Astrocyte of the cerebellum (primary cell): ENCODE results near the gene GNB1L.

ENCODE experiments used
- DNase-seq: peaks from one replicate; pipeline ENCODE4 v3.0.0-alpha.2; 2011; ENCODE audit warnings: low read depth
- H3K4me3 ChIP-seq: 2 replicates; pipeline ENCODE4 v1.5.1; 2011; ENCODE audit warnings: mild to moderate bottlenecking, low read depth, low read length, moderate library complexity
- CTCF ChIP-seq: IDR thresholded peaks from 2 replicates; pipeline ENCODE4 v1.5.1; 2012; ENCODE audit warnings: low read length, low read depth, moderate library complexity, mild to moderate bottlenecking; ENCODE audit errors: missing control alignments
- in situ Hi-C: cut with HindIII; loops from 2 replicates; pipeline ENCODE4 v1.10.0; 2017; ENCODE audit warnings: low sequenced_read_pairs

The GNB1L gene

GRCh38 chr22:19799322-19800190 lies 55.1 kb downstream of the GNB1L start:
- in situ Hi-C loops: no loop called here
- DNase-seq: peak; percentile 95
- TF ChIP-seq CTCF: peak; percentile 17

GRCh38 chr22:19798891-19799293 lies 55.8 kb downstream of the GNB1L start:
- DNase-seq: no peak
- in situ Hi-C loops: no loop called here
- no peak overlapping the region for H3K4me3 ChIP-seq
- TF ChIP-seq CTCF: no peak

More at GRCh38 chr22:19799322-19800190, 55.1 kb downstream of the GNB1L start:
- no peak overlapping the region for H3K4me3 ChIP-seq

- in situ Hi-C loops: no loop called here
- TF ChIP-seq CTCF: no peak
- no peak overlapping the region for H3K4me3 ChIP-seq
- DNase-seq: no peak
Observed at GRCh38 chr22:19798003-19798665, 56.5 kb downstream of the GNB1L start.

GRCh38 chr22:19797086-19798002 lies 57.3 kb downstream of the GNB1L start:
- in situ Hi-C loops: no loop called here
- no peak for TF ChIP-seq CTCF
- no peak for DNase-seq
- no peak overlapping the region for H3K4me3 ChIP-seq

- in situ Hi-C loops: no loop called here
- no peak for DNase-seq
Observed at GRCh38 chr22:19796160-19796559, 58.5 kb downstream of the GNB1L start.

More at GRCh38 chr22:19796160-19796559, 58.5 kb downstream of the GNB1L start:
- no peak for TF ChIP-seq CTCF
- no peak overlapping the region for H3K4me3 ChIP-seq
